ENCODE results near the gene RHNO1. TPM values are rescaled to one million over a fixed set of nuclear protein-coding genes. Genes with fewer than 3 reads are reported as not detected.

RHNO1 gene
- total RNA-seq, 1 donor from 2014 or later = 13.4 TPM

GRCh38 chr12:2902272-2902880 lies 25.4 kb downstream of the RHNO1 start:
- peak; percentile 44 for DNase-seq

GRCh38 chr12:2904260-2904659 lies 27.2 kb downstream of the RHNO1 start:
- DNase-seq = no peak

- DNase-seq = no peak
Observed at GRCh38 chr12:2912216-2912575, 35.2 kb downstream of the RHNO1 start.

DNA sequence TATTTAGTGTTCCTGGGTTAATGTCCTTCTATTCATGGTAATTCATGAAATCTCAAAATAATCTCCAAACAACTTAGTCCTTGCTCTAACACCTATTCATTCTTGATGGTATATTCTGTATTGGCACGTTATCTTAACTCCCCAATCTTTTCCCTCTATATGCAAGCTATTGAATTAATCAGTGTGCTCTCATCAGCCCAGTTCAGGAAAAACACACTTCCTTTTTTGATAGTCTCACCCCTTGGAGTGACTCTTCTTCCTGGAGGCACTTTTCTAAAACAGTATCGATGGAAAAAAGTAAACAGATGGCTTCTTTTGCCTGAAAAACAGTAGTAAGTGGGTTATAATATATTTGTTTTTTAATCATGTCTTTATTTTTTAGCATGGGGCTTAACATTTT lies 42.2 kb downstream of the RHNO1 start:
- DNase-seq = no peak

GRCh38 chr12:2922329-2922728 lies 45.3 kb downstream of the RHNO1 start:
- no peak for DNase-seq

DNA sequence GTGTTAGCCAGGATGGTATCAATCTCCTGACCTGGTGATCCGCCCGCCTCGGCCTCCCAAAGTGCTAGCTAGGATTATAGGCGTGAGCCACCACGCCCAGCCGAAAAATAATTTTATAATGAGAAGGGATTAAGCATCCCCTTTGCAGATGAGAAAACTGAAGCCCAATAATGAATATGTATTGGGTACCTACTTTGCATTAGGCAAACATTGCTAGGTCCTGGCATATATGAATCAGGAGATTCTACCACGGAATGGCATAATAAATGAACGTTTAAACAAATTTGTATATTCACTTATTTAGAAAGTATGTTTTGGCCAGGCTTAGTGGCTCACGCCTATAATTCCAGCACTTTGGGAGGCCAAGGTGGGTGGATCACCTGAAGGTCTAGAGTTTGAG lies 46.0 kb downstream of the RHNO1 start:
- DNase-seq = no peak

- DNase-seq = no peak
Observed at GRCh38 chr12:2924019-2924418, 47.0 kb downstream of the RHNO1 start.

DNA sequence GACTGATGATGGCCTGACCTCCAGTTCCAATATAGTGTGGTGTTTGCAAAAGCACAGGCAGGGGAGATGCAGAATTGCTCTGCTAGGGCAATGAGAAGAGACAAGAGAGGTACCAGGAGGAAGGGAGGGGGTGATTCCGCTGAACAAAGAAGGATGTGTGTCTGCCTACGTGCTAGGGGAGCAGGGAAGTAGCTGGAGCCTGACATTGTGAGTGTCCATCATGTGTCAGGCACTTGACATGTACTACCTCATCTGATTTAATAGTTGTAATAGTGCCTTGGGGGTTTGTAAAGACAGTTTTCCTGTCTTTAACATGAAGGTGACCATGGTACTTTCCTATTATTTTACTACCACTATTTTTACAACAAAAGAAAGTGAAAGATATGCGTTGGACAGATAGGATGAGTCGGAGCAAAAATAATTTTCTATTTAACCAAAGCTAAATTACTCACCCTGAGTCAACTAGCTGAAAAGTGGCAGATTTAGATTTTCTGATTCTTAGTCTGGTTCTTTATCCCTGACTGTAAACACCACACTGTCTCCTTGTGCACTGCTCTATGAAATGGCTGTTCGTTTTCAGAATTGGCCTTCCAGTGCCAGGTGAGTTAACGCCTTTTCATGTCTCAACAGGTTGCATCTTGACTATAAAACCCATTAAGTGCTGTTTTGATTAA lies 48.4 kb downstream of the RHNO1 start:
- no peak for DNase-seq

GRCh38 chr12:2930865-2931264 lies 53.8 kb downstream of the RHNO1 start:
- DNase-seq = no peak

GRCh38 chr12:2933586-2933985 lies 56.6 kb downstream of the RHNO1 start:
- DNase-seq = no peak

DNA sequence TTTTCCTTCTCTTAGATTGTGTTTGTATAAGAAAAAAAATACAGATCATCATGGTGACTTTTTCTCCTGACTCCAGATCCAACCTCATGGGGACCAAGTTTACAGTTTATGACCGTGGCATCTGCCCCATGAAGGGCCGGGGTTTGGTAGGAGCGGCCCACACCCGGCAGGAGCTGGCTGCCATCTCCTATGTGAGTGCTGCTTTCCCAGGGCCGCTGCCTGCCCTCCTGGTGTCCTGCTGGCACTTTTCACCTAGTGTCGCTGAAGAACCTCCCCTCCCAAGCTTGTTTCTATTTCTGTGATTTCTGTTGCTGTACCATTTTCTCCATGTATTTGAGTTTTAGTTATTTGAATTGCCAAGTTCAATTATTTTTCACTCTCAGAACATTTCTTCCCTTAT lies 57.3 kb downstream of the RHNO1 start:
- DNase-seq = no peak

- DNase-seq = no peak
Observed at GRCh38 chr12:2936301-2936700, 59.3 kb downstream of the RHNO1 start.

DNA sequence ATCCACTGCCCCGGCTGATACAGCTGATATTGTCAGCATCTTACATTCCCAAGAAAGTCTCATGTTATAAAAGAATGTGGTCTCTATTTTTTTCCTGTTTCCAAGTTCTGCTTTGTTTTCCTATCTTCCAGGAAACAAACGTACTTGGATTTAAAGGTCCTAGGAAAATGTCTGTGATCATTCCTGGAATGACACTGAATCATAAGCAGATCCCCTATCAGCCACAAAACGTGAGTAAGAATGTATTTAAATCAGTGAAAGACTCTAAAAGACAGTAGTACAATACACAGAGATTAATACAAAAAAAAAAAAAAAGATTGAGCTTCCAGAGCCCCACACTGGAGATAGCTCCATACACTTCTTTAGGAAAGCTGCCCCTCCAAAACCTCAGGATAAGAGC lies 60.5 kb downstream of the RHNO1 start:
- DNase-seq = no peak

Other genes starting within 250 kb of the RHNO1 start
- 57.7 TPM for gene FKBP4, start 82.3 kb upstream of the RHNO1 start, total RNA-seq
- gene ITFG2, start 64.6 kb upstream of the RHNO1 start, total RNA-seq = 26.7 TPM
- 11.8 TPM for gene NRIP2, start 42.2 kb upstream of the RHNO1 start, total RNA-seq
- not detected for gene TEX52, start 20.2 kb upstream of the RHNO1 start, total RNA-seq
- gene FOXM1, start within 50 bp of the RHNO1 start, total RNA-seq = 6.8 TPM
- 18.9 TPM for gene TULP3, start 13.7 kb downstream of the RHNO1 start, total RNA-seq
- 37.4 TPM for gene TEAD4, start 82.2 kb downstream of the RHNO1 start, total RNA-seq
- 162 TPM for gene TSPAN9, start 200.2 kb downstream of the RHNO1 start, total RNA-seq

Data from tongue (tissue), 2 donors.